GM12878 (cell line): ENCODE results near the gene BCL2. TPM values are rescaled to one million over a fixed set of nuclear protein-coding genes. Genes with fewer than 3 reads are reported as not detected.

Source experiments
- ATAC-seq: fragments of 200-7000 bp; cut with Tn5 transposase; 3 replicates; pipeline ENCODE4 v1.9.1; 2020; ENCODE audit warnings: mild to moderate bottlenecking, moderate library complexity
- BruUV-seq: library from RNA; stranded (reverse); fragments of 400-500 nt; replicated peaks from 2 replicates; lab custom pipeline; 2021; lab: Mats Ljungman, UMichigan
- CTCF ChIA-PET: fragments of 300-600 bp; sonication (Branson Sonifier 250); formaldehyde crosslinking; extraction: SDS; loops from one replicate; lab custom pipeline; 2021; ENCODE audit warnings: inconsistent platforms; lab: Yijun Ruan, JAX
- POLR2A ChIA-PET: fragments of 350-600 bp; formaldehyde crosslinking; extraction: SDS; loops from one replicate; lab custom pipeline; 2021; ENCODE audit warnings: inconsistent platforms; lab: Charles Lee
- RAD21 ChIA-PET: fragments of 300-600 bp; sonication (Branson Sonifier 250); formaldehyde crosslinking; loops from one replicate; lab custom pipeline; 2023; ENCODE audit warnings: antibody characterized with exemption; ENCODE audit not compliant: unreplicated experiment; lab: Charles Lee
- SMC1A ChIA-PET: fragments of 300-600 bp; sonication (Branson Sonifier 250); formaldehyde crosslinking; loops from one replicate; lab custom pipeline; 2023; ENCODE audit not compliant: unreplicated experiment, uncharacterized antibody; lab: Charles Lee
- DNase-seq: peaks from one replicate; pipeline ENCODE4 v3.0.0-alpha.2; 2011; ENCODE audit warnings: low read depth, low spot score
- FAIRE-seq: peaks from 3 replicates; lab custom pipeline; 2011; peaks lifted over from hg19 to GRCh38; lab: Jason Lieb, UNC
- H2AFZ ChIP-seq: 2 replicates; pipeline ENCODE4 v1.6.0; 2011; ENCODE audit warnings: low read depth, low read length, control low read depth; ENCODE audit not compliant: control insufficient read depth
- H3K27ac ChIP-seq: 2 replicates; pipeline ENCODE4 v1.5.1; 2011; ENCODE audit warnings: control low read depth; ENCODE audit not compliant: control insufficient read depth, insufficient read depth
- H3K27me3 ChIP-seq, 2 experiments: replicated peaks in 1 of 2; 2 replicates each; pipeline versions ENCODE4 v1.6.0 to v1.6.1; 2011; ENCODE audit warnings: low read length in 1 of 2; ENCODE audit not compliant: control insufficient read depth in 2 of 2, insufficient read depth in 2 of 2
- H3K36me3 ChIP-seq, 2 experiments: 2 replicates each; pipeline ENCODE4 v1.5.1; 2011; ENCODE audit warnings: low read length in 1 of 2; ENCODE audit not compliant: control insufficient read depth in 2 of 2, insufficient read depth in 2 of 2
- H3K4me1 ChIP-seq: 2 replicates; pipeline ENCODE4 v1.6.1; 2011; ENCODE audit warnings: mild to moderate bottlenecking, low read length, moderate library complexity, mixed read lengths; ENCODE audit not compliant: control insufficient read depth, insufficient read depth
- H3K4me2 ChIP-seq: 2 replicates; pipeline ENCODE4 v1.6.0; 2011; ENCODE audit warnings: control low read depth; ENCODE audit not compliant: control insufficient read depth, insufficient read depth
- H3K4me3 ChIP-seq: fragments of 200-600 bp; sonication (generic); 2 replicates; pipeline ENCODE4 v1.5.1; 2016
- H3K79me2 ChIP-seq: 2 replicates; pipeline ENCODE4 v1.6.0; 2011; ENCODE audit warnings: low read length; ENCODE audit not compliant: control insufficient read depth, insufficient read depth
- H3K9ac ChIP-seq: 2 replicates; pipeline ENCODE4 v1.8.0; 2011; ENCODE audit warnings: low read length, control low read depth, mixed read lengths; ENCODE audit not compliant: control insufficient read depth, insufficient read depth
- H3K9me3 ChIP-seq: replicated peaks from 3 replicates; pipeline ENCODE4 v1.5.1; 2011; ENCODE audit warnings: mild to moderate bottlenecking, low read length; ENCODE audit not compliant: control insufficient read depth, insufficient read depth
- H4K20me1 ChIP-seq: 2 replicates; pipeline ENCODE4 v1.6.0; 2011; ENCODE audit not compliant: control insufficient read depth, insufficient read depth
- ATF7 ChIP-seq: fragments of 450-650 bp; IDR thresholded peaks from 2 replicates; pipeline ENCODE4 v1.6.1; 2016; ENCODE audit warnings: low read depth, mild to moderate bottlenecking
- NBN ChIP-seq: fragments of 450-650 bp; IDR thresholded peaks from 2 replicates; pipeline ENCODE4 v1.6.1; 2016
- PBX3 ChIP-seq: IDR thresholded peaks from 2 replicates; pipeline ENCODE4 v1.6.1; 2011; ENCODE audit warnings: mild to moderate bottlenecking, low read depth, low read length, moderate library complexity; ENCODE audit not compliant: insufficient replicate concordance
- PML ChIP-seq: IDR thresholded peaks from 2 replicates; pipeline ENCODE4 v1.6.1; 2012; ENCODE audit warnings: low read length, inconsistent platforms
- RAD21 ChIP-seq: IDR thresholded peaks from 2 replicates; pipeline ENCODE4 v1.6.1; 2011; ENCODE audit warnings: mild to moderate bottlenecking, low read depth, low read length, moderate library complexity; ENCODE audit not compliant: insufficient read depth
- RFX5 ChIP-seq: IDR thresholded peaks from 2 replicates; pipeline ENCODE4 v1.6.1; 2011; ENCODE audit warnings: low read depth, low read length, improper control_type of control experiment
- TCF3 ChIP-seq: IDR thresholded peaks from 2 replicates; pipeline ENCODE4 v1.6.1; 2012; ENCODE audit warnings: low read depth, mild to moderate bottlenecking, low read length, borderline replicate concordance; ENCODE audit not compliant: insufficient read depth
- ZBTB33 ChIP-seq: fragments of 450-650 bp; IDR thresholded peaks from 2 replicates; pipeline ENCODE4 v1.6.1; 2017; ENCODE audit warnings: mild to moderate bottlenecking
- ZNF217 ChIP-seq: fragments of 450-650 bp; IDR thresholded peaks from 2 replicates; pipeline ENCODE4 v1.6.1; 2017; ENCODE audit warnings: antibody characterized with exemption, mild to moderate bottlenecking
- ZZZ3 ChIP-seq: IDR thresholded peaks from 2 replicates; pipeline ENCODE4 v1.6.1; 2011; ENCODE audit warnings: low read depth; ENCODE audit not compliant: control insufficient read depth, insufficient read length
- WGBS: methylation state at CpG from one replicate; pipeline ENCODE4 v1.1.6; 2016; ENCODE audit warnings: low lambda C conversion rate; ENCODE audit not compliant: insufficient replicate concordance, insufficient coverage; ENCODE audit errors: missing lambda C conversion rate; 5-methylcytosine and 5-hydroxymethylcytosine counted together
- in situ Hi-C: fragments of 300-500 bp; cut with MboI; formaldehyde crosslinking; loops from 9 replicates; pipeline ENCODE4 v1.14.3; 2018; ENCODE audit warnings: mixed read lengths
- intact Hi-C: fragments of 100-400 bp; cut with micrococcal nuclease; formaldehyde crosslinking; loops from one replicate; pipeline ENCODE4 v1.14.2; 2022; ENCODE audit not compliant: unreplicated experiment
- polyA plus RNA-seq, 11 experiments: library from polyadenylated mRNA; depleted of rRNA in 4 of 11; unstranded in 6 of 11; stranded (reverse) in 5 of 11; fragments of >200 nt; fragmentation: Nextera tagmentation in 4 of 11; fragmentation: Illumina TruSeq in 1 of 11; extraction: Ambion mirVana in 4 of 11; extraction: Trizol in 1 of 11; gene quantifications; 1 replicate in 1 of 11; 2 replicates in 10 of 11; pipeline versions ENCODE4 v1.2.1 to v1.2.3, GENCODE V29; 2011 to 2016; ENCODE audit warnings: inconsistent platforms in 2 of 11, missing spikeins in 2 of 11, low read depth in 1 of 11
- total RNA-seq, 4 experiments: library from RNA; depleted of rRNA in 3 of 4; stranded (reverse); fragments of >200 nt in 3 of 4; fragmentation: Illumina TruSeq in 1 of 4; extraction: Trizol in 1 of 4; gene quantifications; 2 replicates each; pipeline versions ENCODE4 v1.2.1 to v1.2.3, GENCODE V29; 2013 to 2021
- TF ChIP-seq, protein P1 (sequence below): IDR thresholded peaks from 2 replicates; pipeline ENCODE4 v1.6.1; 2012; ENCODE audit warnings: mild to moderate bottlenecking, low read depth, low read length
- TF ChIP-seq, protein P2 (sequence below): IDR thresholded peaks from 2 replicates; pipeline ENCODE4 v1.6.1; 2011; ENCODE audit warnings: borderline replicate concordance, low read depth, mild to moderate bottlenecking, moderate library complexity, mixed read lengths, low read length; ENCODE audit not compliant: insufficient read depth; ENCODE audit errors: extremely low read length

The BCL2 gene
- total and polyA plus RNA-seq, 10 of the 15 experiments (the other 5 are each of a cell fraction or from before 2014, with no cell fraction given): 4.1 to 47.8 (median 19.3) TPM

GRCh38 chr18:63329431-63330145 lies 10.0 kb upstream of the BCL2 start (continued):
- TF ChIP-seq, protein P1, sequence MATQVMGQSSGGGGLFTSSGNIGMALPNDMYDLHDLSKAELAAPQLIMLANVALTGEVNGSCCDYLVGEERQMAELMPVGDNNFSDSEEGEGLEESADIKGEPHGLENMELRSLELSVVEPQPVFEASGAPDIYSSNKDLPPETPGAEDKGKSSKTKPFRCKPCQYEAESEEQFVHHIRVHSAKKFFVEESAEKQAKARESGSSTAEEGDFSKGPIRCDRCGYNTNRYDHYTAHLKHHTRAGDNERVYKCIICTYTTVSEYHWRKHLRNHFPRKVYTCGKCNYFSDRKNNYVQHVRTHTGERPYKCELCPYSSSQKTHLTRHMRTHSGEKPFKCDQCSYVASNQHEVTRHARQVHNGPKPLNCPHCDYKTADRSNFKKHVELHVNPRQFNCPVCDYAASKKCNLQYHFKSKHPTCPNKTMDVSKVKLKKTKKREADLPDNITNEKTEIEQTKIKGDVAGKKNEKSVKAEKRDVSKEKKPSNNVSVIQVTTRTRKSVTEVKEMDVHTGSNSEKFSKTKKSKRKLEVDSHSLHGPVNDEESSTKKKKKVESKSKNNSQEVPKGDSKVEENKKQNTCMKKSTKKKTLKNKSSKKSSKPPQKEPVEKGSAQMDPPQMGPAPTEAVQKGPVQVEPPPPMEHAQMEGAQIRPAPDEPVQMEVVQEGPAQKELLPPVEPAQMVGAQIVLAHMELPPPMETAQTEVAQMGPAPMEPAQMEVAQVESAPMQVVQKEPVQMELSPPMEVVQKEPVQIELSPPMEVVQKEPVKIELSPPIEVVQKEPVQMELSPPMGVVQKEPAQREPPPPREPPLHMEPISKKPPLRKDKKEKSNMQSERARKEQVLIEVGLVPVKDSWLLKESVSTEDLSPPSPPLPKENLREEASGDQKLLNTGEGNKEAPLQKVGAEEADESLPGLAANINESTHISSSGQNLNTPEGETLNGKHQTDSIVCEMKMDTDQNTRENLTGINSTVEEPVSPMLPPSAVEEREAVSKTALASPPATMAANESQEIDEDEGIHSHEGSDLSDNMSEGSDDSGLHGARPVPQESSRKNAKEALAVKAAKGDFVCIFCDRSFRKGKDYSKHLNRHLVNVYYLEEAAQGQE: no peak
- TF ChIP-seq, all 136 proteins: peak for 0

GRCh38 chr18:63326011-63326410 lies 6.4 kb upstream of the BCL2 start:
- ATAC-seq (no peak), DNase-seq (no peak), FAIRE-seq (no peak)
- Histone ChIP-seq H3K9ac (no peak overlapping the region), H3K79me2 (peaks cover 3% of the 10 kb centered on the region), H3K36me3 (no peaks in the 10 kb centered on the region; a peak in 1 of 4 replicates), H4K20me1 (no peaks in the 10 kb centered on the region), H3K4me2 (no peak overlapping the region), H3K9me3 (no peaks in the 10 kb centered on the region), H2AFZ (no peak overlapping the region), H3K4me3 (no peak overlapping the region), H3K4me1 (peaks cover 19% of the 10 kb centered on the region), H3K27me3 (no peaks in the 10 kb centered on the region), H3K27ac (no peak overlapping the region)
- ChIA-PET CTCF (interaction anchor here (0.7 to 7.3 kb wide), 12 partner anchors 9 to 309 kb away, joined by 3 to 123 read pairs (median 12); no protein-coding TSS in a partner anchor), RAD21 (interaction anchor here (0.7 to 1.6 kb wide), 7 partner anchors 192 to 311 kb away, joined by 3 to 8 read pairs (median 3); no protein-coding TSS in a partner anchor), SMC1A (interaction anchor here (0.6 to 7.2 kb wide), 13 partner anchors 13 to 1560 kb away, joined by 3 to 92 read pairs (median 4); no protein-coding TSS in a partner anchor), POLR2A (interaction anchor here (1.0 kb wide), 1 partner anchor 308 kb away, joined by 3 read pairs; no protein-coding TSS in a partner anchor)
- WGBS: 93% methylated on average over 5 of the region's 5 CpGs
- intact Hi-C loops (loop anchor here (10.0 kb wide), 1 partner anchor 611 kb away; the partner anchor contains the start of gene PHLPP1), in situ Hi-C loops (loop anchor here (25.0 kb wide), 1 partner anchor 614 kb away; the partner anchor contains the start of gene PHLPP1)
- BruUV-seq: no TSS peak
- TF ChIP-seq ZNF217 (no peak), RAD21 (no peak), PBX3 (no peak), ATF7 (no peak), PML (no peak), RFX5 (no peak), NBN (no peak), ZBTB33 (no peak), ZZZ3 (no peak), TCF3 (no peak)
- TF ChIP-seq, protein P2, sequence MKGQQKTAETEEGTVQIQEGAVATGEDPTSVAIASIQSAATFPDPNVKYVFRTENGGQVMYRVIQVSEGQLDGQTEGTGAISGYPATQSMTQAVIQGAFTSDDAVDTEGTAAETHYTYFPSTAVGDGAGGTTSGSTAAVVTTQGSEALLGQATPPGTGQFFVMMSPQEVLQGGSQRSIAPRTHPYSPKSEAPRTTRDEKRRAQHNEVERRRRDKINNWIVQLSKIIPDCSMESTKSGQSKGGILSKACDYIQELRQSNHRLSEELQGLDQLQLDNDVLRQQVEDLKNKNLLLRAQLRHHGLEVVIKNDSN: no peak
